Skeletal muscle cell (primary cell): ENCODE results near the gene ATRNL1.
"Not testable (repeated sequence)": the region's sequence is repeated elsewhere in the genome, so short reads cannot be mapped to it uniquely, and the experiment has no call there.

Experiments
- DNase-seq: peaks from one replicate; pipeline ENCODE4 v3.0.0-alpha.2; 2010; ENCODE audit warnings: low read depth
- H3K4me3 ChIP-seq: 2 replicates; pipeline ENCODE4 v1.5.1; 2011; ENCODE audit warnings: low read depth, mild to moderate bottlenecking, control low read depth, low read length, moderate library complexity

Gene ATRNL1

GRCh38 chr10:115082506-115082905, 10.7 kb upstream of the ATRNL1 start:
- no peak overlapping the region for H3K4me3 ChIP-seq
- DNase-seq: no peak

DNA sequence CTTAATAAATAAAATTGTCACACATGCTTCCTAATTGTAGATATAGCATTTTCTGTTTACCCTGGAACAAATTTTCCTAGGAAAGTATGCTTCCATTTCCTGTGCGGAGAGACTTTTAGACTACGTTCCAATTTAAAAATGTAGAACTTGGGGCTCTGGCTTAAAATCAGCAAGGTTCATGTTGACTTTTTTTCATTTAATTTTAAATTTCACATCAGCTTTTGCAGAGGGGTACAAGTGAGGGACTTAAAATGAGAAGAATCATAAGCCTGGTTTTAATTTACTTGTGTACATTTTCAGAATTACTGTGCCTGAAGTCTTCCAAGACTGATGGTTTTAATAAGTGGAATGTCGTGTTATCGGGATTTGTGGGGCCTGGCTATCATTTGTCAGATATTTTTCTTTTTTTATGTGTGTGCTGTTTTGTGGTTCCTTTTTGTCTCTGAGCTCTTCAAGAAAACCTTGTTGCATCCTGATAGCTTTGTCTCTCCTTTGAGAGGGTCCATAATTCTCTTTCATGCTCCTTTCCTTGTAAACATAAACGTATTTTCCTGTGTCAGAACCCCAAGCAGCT, 8.8 kb upstream of the ATRNL1 start:
- no peak for DNase-seq

DNA sequence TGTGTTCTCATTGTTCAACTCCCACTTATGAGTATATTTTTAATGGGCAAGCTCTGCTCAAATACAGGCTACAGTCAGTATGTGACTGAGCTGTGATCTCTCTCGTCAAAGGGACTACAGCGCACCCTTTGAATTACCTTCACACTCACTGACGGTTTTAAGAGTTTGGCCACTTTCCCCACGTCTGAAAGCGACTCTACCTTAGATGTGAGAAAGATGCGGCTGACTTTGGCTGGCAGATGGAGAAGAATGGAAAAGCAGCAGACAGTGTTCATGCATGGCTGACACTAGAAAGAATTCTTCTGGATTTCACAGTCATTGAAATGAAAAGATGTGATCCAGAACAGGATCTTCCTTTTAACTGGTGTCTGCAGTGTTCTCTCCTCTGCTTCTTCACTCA, 2.0 kb upstream of the ATRNL1 start:
- H3K4me3 ChIP-seq: no peak overlapping the region
- DNase-seq: no peak

More for the DNA sequence above, 8.8 kb upstream of the ATRNL1 start:
- H3K4me3 ChIP-seq: no peak overlapping the region

DNA sequence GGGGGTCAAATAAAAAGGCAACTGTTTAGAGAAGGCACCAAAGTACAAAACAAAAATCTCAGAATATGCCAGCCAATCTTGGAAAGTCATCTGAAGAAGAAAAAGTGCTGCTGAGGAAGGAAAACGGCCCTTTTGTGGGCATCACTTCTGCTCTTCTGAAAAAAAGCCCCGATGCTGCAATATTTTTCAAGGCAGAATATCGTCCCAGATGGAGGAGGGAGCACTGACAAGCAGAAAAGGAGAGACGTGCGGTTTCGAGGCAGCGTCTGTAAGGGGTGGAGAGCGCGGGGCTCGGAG, 959 bp upstream of the ATRNL1 start:
- no peak for DNase-seq
- peak overlapping the region; percentile 59 for H3K4me3 ChIP-seq

DNA sequence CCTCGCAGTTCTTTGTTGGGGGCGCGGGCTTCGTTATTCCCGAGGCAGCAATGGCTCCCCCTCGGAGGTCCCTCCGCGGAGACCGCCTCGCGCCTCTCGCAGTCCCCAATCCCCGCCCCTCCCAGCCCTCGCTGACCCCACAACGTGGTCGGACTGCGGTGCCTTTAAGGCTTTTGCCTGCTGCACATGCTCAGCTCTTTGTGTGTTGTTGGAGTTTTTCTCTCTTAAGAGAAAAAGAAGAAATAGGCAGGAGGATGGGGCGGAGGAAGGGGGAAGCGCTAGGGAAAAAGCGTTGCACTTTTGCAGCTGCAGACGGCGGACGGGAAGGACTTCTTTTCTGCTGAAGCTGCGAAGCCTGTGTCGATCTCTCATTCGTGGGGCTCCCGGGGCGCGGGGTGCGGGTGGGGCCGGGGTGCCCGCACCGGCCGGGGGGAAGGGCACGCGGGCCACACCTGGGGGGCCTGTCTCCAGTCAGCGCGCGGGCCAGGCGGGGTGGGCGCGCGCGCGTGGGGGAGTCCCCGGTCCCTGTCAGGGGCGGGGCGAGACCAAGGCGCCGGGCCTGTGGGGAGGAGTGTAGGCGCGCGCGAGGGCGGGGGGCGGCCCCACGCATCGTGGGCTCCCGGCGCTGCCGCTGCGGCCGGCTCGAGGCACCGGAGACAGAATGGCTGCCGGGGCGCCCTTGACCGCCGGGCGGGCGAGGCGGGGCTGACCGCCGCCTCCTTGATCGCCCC, 445 bp upstream of the ATRNL1 start:
- DNase-seq: no peak
- H3K4me3 ChIP-seq: peak overlapping the region; percentile 59

DNA sequence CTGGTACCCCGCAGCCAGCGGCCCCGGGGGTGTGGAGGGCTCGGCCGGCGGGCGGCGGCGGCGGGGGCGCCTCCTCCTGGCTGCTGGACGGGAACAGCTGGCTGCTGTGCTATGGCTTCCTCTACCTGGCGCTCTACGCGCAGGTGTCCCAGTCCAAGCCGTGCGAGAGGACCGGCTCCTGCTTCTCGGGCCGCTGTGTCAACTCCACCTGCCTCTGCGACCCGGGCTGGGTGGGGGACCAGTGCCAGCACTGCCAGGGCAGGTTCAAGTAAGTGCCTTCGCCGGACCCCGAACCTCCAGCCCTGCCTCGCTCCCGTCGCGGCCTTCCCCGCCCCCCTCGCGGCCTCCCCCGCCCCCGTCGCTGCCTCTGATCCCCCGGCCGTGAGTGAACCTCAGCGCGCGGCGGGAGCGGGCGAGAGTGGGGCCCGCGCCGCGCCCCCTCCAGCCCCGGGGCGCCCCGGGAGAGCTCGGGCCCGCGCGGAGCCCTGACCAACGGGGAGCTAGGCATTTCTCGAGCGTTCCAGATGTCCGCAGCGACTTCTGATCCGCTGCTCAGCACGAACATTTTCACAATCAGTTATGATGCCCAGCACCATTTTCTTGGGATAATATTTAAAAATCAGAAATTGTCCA, 727 bp downstream of the ATRNL1 start:
- no peak for DNase-seq
- H3K4me3 ChIP-seq: peak overlapping the region; percentile 59

DNA sequence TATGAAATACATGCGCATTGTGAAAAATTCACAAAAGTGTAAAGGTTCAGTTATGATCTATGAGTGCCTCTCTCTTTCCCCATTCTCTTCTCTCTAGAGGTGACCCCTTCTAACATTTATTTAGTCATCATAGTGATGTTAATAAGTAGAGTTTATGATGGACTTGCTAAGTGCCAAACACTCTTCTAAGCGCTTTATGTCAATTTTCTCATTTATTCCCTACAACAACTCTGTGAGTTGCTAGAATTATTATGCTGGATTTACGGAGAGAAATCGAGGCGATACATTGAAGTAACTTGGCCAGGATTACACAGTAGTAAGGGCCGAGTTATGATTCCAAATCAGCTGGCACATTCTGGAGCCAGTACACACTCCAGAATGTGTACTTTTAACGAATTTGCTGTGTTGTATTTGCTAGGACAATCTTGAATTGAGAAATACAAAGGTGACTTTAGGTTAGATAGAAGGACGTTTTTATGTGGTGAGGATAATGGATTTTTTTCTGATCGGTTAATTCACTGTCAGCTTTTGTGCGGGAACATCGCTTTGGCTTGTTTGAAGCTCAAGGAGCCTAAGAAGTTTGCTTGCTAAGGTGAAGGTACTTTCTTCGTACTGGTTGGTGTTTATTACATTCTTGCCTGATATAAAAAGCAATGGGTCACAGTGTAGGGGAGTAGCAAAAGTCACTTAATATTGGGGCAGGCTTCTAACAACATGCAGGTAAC, 1.4 kb downstream of the ATRNL1 start:
- H3K4me3 ChIP-seq: no peak overlapping the region

GRCh38 chr10:115095758-115096157, 2.6 kb downstream of the ATRNL1 start:
- H3K4me3 ChIP-seq: no peak overlapping the region
- DNase-seq: no peak

More for the DNA sequence above, 1.4 kb downstream of the ATRNL1 start:
- DNase-seq: no peak

GRCh38 chr10:115103700-115104099, 10.5 kb downstream of the ATRNL1 start:
- DNase-seq: no peak
- H3K4me3 ChIP-seq: no peak overlapping the region

- not testable (repeated sequence) for H3K4me3 ChIP-seq, DNase-seq
Measured at GRCh38 chr10:115105411-115105810, 12.2 kb downstream of the ATRNL1 start.

DNA sequence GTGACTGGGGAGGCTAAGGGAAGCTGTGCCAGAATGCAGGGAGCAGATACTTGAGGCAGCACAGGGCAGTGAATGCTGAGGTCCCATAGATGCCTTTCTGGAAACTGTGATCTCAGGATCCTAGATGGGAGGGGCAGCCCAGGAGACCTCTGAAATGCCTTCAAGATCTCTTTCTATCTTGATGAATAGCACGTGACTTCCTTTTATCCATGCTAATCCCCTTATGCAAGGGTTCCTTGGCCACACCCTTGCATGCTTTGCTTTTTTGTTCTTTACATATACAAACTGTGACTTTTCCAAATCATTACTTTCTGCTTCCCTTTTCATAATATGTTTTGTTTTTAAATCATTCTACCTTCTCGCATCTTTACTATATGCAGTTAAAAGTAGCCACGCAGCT, 14.7 kb downstream of the ATRNL1 start:
- no peak for DNase-seq
- no peak overlapping the region for H3K4me3 ChIP-seq

GRCh38 chr10:115117301-115117700, 24.1 kb downstream of the ATRNL1 start:
- no peak overlapping the region for H3K4me3 ChIP-seq
- no peak for DNase-seq

- no peak overlapping the region for H3K4me3 ChIP-seq
- DNase-seq: no peak
Measured at GRCh38 chr10:115118346-115118745, 25.2 kb downstream of the ATRNL1 start.

- DNase-seq: no peak
- H3K4me3 ChIP-seq: no peak overlapping the region
Measured at GRCh38 chr10:115125505-115125904, 32.3 kb downstream of the ATRNL1 start.

DNA sequence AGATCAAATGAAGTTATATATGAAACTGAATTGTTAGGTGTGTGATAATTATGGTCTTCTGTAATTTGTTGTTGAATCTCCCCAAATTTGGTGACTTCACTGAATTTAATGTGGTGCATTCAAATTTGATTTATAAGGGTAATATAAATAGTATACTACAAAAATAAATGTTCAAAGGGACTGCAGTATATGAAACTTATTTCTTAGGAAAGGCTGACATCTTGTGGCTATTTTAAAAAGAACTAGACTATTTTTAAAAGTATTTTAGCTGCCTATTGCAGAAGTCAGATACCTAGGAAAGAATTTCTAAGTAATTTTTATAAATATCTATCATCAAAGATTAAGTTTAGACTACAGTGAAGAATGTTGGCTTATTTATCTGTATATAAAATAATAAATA, 36.6 kb downstream of the ATRNL1 start:
- DNase-seq: no peak

DNA sequence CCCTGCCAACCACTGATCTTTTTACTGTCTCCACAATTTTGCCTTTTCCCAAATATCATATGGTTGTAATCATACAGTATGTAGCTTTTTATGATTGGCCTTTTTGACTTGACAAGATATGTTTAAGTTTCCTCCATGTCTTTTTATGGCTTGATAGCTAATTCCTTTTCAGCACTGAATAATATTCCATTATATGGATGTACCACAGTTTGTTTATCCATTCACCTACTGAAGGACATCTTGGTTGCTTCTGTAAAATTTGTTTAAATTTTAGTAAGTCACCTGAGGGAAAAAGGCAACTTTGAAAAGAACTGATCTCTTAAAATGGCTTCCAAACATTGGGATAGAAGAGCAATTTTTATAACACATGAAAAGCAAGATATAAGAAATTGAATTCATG, 43.5 kb downstream of the ATRNL1 start:
- H3K4me3 ChIP-seq: no peak overlapping the region
- no peak for DNase-seq

More for the DNA sequence above, 36.6 kb downstream of the ATRNL1 start:
- no peak overlapping the region for H3K4me3 ChIP-seq

DNA sequence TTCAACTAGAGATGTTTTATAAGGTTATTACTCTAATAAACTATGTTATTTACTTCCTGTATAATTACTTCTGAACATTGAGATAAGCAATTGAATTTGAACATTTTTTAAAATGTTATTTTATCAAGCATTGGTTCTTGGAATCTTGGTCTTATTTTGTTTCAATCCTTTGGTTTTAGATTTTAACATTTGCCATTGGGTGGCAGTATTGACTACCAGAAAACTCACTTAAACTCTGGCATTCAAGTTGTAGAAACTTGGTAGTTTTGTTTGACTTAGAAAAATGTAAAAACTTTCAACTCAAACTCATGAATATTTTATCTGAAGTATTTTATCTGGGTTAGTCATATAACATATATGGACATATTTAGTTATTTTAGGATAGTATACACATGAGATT, 48.1 kb downstream of the ATRNL1 start:
- no peak for DNase-seq
- H3K4me3 ChIP-seq: no peak overlapping the region

DNA sequence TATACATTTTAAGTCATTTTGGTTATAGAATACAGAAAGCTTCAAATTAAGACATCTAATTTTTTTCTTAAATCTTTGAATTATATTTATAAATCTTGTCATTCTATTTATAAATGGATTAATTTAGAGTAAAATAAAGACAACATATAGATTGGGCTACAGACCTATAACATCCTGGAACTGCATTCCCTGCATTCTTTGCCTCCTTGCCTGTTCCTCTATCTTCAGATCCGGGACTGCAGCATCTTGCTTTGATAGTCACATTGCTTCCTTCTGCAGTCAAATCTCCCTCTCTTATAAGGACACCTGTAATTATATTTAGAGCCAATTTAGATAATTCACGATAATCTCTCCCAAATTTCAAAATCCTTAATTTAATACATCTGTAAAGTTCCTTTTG, 64.2 kb downstream of the ATRNL1 start:
- no peak for DNase-seq
- H3K4me3 ChIP-seq: no peak overlapping the region

GRCh38 chr10:115163129-115163528, 70.0 kb downstream of the ATRNL1 start:
- no peak overlapping the region for H3K4me3 ChIP-seq
- DNase-seq: no peak

GRCh38 chr10:115164220-115164619, 71.1 kb downstream of the ATRNL1 start:
- H3K4me3 ChIP-seq: no peak overlapping the region
- no peak for DNase-seq
